ENCODE measurements around the gene TMEM255A. TPM values are rescaled to one million over a fixed set of nuclear protein-coding genes. Genes with fewer than 3 reads are reported as not detected.

TMEM255A gene
- total RNA-seq, 1 experiment from 2014 or later = 0.31 TPM

DNA sequence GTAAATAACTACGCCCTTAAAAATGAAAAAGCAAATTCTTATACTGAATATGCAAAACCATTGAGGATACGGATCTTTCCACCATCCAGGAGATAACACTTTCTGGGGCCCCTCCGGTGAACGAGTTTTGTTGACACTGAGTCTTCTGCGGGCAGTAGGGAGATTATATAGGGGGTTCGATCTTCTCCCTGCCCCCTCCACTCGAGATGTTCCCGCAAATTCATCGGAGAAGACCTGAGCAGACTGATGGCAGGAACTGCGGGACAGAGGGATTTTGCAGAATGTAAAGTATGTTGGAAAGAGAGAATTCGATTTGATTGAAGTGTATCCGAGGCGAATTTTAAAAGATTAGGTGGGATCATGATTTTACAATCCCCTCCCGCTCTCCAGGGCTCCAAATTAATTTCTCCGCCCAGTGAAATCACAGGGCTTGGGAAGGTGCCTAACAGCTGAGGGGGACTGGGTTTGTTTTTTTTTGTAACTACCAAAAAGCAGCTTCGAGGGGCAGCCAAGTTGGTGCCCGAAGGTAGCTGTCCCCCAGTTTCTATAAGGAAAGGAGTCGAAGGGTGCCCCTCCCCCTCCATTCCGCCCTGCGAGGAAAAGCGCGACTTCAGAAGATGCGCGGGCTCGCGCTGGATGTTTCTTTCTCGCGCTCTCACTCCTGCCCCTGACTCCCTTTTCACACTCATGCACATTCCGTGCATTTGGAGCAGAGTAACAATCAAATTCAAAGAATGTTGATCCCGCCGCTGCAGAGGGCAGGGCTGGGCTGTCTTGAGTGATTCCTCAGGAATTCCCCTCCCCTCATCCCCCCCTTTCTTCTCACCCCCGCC, 1.2 kb downstream of the TMEM255A start:
- CTCF ChIA-PET = no interaction called here
- in situ Hi-C loops (cut with HindIII; ENCODE audit: low pct_unique_long_range_greater_than_20kb, low sequenced_read_pairs) (no loop called here), intact Hi-C loops (cut with micrococcal nuclease; ENCODE audit: unreplicated experiment) (loop anchor here (10.0 kb wide), 2 partner anchors 55 to 145 kb away; partner anchors contain the start of gene ZBTB33)
- TF ChIP-seq POLR2AphosphoS5 (IDR thresholded peaks at IDR 0.05; ENCODE audit: low read depth, low read length) = no peak
- no peak for TF ChIP-seq SIN3A (IDR thresholded peaks at IDR 0.05; ENCODE audit: borderline replicate concordance, insufficient read depth, low read depth, low read length)
- TF ChIP-seq, protein P1, sequence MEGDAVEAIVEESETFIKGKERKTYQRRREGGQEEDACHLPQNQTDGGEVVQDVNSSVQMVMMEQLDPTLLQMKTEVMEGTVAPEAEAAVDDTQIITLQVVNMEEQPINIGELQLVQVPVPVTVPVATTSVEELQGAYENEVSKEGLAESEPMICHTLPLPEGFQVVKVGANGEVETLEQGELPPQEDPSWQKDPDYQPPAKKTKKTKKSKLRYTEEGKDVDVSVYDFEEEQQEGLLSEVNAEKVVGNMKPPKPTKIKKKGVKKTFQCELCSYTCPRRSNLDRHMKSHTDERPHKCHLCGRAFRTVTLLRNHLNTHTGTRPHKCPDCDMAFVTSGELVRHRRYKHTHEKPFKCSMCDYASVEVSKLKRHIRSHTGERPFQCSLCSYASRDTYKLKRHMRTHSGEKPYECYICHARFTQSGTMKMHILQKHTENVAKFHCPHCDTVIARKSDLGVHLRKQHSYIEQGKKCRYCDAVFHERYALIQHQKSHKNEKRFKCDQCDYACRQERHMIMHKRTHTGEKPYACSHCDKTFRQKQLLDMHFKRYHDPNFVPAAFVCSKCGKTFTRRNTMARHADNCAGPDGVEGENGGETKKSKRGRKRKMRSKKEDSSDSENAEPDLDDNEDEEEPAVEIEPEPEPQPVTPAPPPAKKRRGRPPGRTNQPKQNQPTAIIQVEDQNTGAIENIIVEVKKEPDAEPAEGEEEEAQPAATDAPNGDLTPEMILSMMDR (IDR thresholded peaks at IDR 0.05) = no peak
- TF ChIP-seq, protein P2, sequence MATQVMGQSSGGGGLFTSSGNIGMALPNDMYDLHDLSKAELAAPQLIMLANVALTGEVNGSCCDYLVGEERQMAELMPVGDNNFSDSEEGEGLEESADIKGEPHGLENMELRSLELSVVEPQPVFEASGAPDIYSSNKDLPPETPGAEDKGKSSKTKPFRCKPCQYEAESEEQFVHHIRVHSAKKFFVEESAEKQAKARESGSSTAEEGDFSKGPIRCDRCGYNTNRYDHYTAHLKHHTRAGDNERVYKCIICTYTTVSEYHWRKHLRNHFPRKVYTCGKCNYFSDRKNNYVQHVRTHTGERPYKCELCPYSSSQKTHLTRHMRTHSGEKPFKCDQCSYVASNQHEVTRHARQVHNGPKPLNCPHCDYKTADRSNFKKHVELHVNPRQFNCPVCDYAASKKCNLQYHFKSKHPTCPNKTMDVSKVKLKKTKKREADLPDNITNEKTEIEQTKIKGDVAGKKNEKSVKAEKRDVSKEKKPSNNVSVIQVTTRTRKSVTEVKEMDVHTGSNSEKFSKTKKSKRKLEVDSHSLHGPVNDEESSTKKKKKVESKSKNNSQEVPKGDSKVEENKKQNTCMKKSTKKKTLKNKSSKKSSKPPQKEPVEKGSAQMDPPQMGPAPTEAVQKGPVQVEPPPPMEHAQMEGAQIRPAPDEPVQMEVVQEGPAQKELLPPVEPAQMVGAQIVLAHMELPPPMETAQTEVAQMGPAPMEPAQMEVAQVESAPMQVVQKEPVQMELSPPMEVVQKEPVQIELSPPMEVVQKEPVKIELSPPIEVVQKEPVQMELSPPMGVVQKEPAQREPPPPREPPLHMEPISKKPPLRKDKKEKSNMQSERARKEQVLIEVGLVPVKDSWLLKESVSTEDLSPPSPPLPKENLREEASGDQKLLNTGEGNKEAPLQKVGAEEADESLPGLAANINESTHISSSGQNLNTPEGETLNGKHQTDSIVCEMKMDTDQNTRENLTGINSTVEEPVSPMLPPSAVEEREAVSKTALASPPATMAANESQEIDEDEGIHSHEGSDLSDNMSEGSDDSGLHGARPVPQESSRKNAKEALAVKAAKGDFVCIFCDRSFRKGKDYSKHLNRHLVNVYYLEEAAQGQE (IDR thresholded peaks at IDR 0.05; ENCODE audit: insufficient read depth in 1 of 2, low read depth in 2 of 2, low read length in 1 of 2) = no peak
- TF ChIP-seq TCF7L2 (IDR thresholded peaks at IDR 0.05; ENCODE audit: low read depth, low read length) = no peak
- Histone ChIP-seq H3K9me3 (ENCODE audit: control insufficient read depth, insufficient read depth, low read depth, low read length) (no peaks in the 10 kb centered on the region), H3K4me1 (ENCODE audit: control insufficient read depth, insufficient read depth, low read length) (peaks cover 13% of the 10 kb centered on the region), H3K36me3 (ENCODE audit: control insufficient read depth, insufficient read depth, low read length) (no peaks in the 10 kb centered on the region), H3K27ac (ENCODE audit: low read length) (no peak overlapping the region), H3K4me3 (ENCODE audit: low read depth in 2 of 2, low read length in 2 of 2) (peak overlapping the region; percentile 27 to 45), H3K27me3 (ENCODE audit: control insufficient read depth, insufficient read depth, low read length) (peaks cover 35% of the 10 kb centered on the region)
- BruUV-seq (replicated peaks) = no TSS peak
- POLR2A ChIA-PET = no interaction called here
- ATAC-seq = no peak
- DNase-seq (ENCODE audit: low read depth, low spot score) = no peak

DNA sequence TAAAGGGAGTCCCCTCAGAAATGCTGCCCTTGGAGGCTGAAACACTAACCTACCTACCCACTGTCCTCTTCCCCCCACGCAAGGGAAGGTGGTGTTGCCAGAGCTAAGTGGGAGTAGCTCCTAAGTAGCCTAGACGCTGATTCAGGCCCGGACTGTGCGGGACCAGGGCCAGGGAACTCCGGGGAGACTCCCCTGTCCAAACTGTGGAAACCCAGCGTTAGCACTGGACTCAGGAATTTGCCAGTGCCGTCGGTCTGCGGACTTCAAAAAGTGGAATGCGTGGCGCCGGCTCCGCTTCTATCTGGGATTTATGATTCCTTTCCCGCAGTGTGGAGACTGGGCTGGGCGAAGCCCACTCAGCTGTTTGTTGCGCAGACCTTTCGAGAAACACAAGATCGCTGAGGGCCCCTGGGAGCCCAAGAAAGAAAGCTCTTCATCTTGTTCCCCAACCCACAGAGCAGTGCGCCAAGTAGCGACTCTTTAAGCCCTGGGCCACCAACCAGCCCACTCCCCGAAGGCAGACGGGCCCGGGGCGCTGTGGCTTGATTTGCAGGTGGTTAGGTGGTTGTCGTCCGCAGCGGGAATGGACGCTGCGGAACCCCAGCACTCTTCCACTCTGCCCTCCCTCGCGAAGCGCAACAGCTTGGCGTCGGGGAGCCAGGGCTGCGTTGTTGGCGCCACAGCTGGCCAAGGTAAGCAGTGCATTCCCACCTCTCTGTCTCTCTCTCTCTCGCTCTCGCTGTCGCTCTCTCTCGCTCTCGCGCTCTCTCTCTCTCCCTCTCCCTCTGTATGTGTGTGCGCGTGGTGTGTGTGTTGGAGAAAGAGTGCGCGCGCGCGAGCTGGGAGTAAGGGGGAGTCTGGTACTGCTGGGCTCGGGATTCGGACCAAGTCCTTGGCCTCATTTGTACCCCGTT, 2.0 kb downstream of the TMEM255A start:
- POLR2A ChIA-PET = no interaction called here
- Histone ChIP-seq H3K4me3 (ENCODE audit: low read depth in 2 of 2, low read length in 2 of 2) (peak overlapping the region; percentile 27 to 45), H3K36me3 (ENCODE audit: control insufficient read depth, insufficient read depth, low read length) (no peaks in the 10 kb centered on the region), H3K27ac (ENCODE audit: low read length) (no peak overlapping the region), H3K9me3 (ENCODE audit: control insufficient read depth, insufficient read depth, low read depth, low read length) (no peaks in the 10 kb centered on the region), H3K4me1 (ENCODE audit: control insufficient read depth, insufficient read depth, low read length) (peaks cover 13% of the 10 kb centered on the region), H3K27me3 (ENCODE audit: control insufficient read depth, insufficient read depth, low read length) (peaks cover 31% of the 10 kb centered on the region)
- CTCF ChIA-PET = interaction anchor here (0.6 to 0.7 kb wide), 3 partner anchors 22 to 191 kb away, joined by 3 to 9 read pairs (median 4); no protein-coding TSS in a partner anchor
- intact Hi-C loops (cut with micrococcal nuclease; ENCODE audit: unreplicated experiment) (loop anchor here (10.0 kb wide), 1 partner anchor 54 kb away; the partner anchor contains the start of gene ZBTB33), in situ Hi-C loops (cut with HindIII; ENCODE audit: low pct_unique_long_range_greater_than_20kb, low sequenced_read_pairs) (no loop called here)
- DNase-seq (ENCODE audit: low read depth, low spot score) (no peak), ATAC-seq (peak; percentile 95)
- BruUV-seq (replicated peaks) = no TSS peak
- TF ChIP-seq, protein P1 (IDR thresholded peaks at IDR 0.05) = peak; percentile 80
- TF ChIP-seq POLR2AphosphoS5 (IDR thresholded peaks at IDR 0.05; ENCODE audit: low read depth, low read length) (no peak), SIN3A (IDR thresholded peaks at IDR 0.05; ENCODE audit: borderline replicate concordance, insufficient read depth, low read depth, low read length) (no peak)

All from Panc1 (cell line).